ENCODE data around the gene BIN1. TPM values are rescaled to one million over a fixed set of nuclear protein-coding genes. Genes with fewer than 3 reads are reported as not detected.
A peak's percentile ranks its signal among the peaks of the same experiment; 100 is the strongest.

Gene BIN1
- total and polyA plus RNA-seq, 2 of the 4 experiments (the other 2 are of a cell fraction), result 18.1 to 25.7 TPM

DNA sequence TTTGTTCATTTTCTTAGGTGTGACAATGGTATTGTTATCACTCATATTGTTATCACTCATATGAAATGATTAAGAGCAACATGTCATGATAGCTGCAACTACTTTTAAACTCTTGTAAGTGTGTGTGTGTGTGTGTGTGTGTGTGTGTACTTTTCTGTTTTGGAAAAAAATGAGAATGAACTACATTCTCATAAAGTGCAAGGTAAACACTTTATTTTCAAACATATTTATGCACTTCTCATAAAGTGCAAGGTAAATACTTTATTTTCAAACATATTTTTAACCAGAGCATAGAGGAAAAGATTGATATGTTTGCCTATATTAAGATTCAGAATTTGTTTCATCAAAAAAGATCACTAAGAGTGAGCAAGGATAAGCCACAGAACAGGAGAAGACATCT lies 108.5 kb downstream of the BIN1 start:
- in situ Hi-C loops (cut with MboI; ENCODE audit: low sequenced_read_pairs) (no loop called here), dilution Hi-C loops (cut with HindIII; ENCODE audit: low sequenced_read_pairs, unreplicated experiment) (no loop called here), intact Hi-C loops (cut with micrococcal nuclease) (no loop called here)
- POLR2A ChIA-PET (ENCODE audit: unreplicated experiment), result no interaction called here
- Histone ChIP-seq H3K36me3 (ENCODE audit: control insufficient read depth, insufficient read depth, low read length) (no peaks in the 10 kb centered on the region), H3K79me1 (ENCODE audit: low read depth in 1 of 2, low read length in 2 of 2) (no peaks in the 10 kb centered on the region), H3K27ac (ENCODE audit: insufficient read depth, low read length) (no peak overlapping the region), H3K18ac (ENCODE audit: low read depth, low read length) (no peak overlapping the region), H2BK120ac (ENCODE audit: low read depth, low read length) (no peak overlapping the region), H3K14ac (replicated peaks; ENCODE audit: low read depth, low read length) (no peak overlapping the region), H2BK5ac (ENCODE audit: low read depth, low read length, poor library complexity, severe bottlenecking) (no peak overlapping the region), H3K56ac (ENCODE audit: extremely low read depth, insufficient read depth, low read length) (no peak overlapping the region), H3K9ac (ENCODE audit: low read depth, low read length) (no peak overlapping the region), H3K9me1 (ENCODE audit: insufficient read depth, low read length) (no peaks in the 10 kb centered on the region), H3K27me3 (ENCODE audit: control insufficient read depth, insufficient read depth, low read length) (peaks cover 12% of the 10 kb centered on the region), H2AK5ac (ENCODE audit: low read depth, low read length) (no peak overlapping the region), H4K8ac (ENCODE audit: low read depth in 2 of 2, low read length in 2 of 2) (no peak overlapping the region), H3K4me1 (ENCODE audit: control insufficient read depth, insufficient read depth, low read length) (no peaks in the 10 kb centered on the region), H4K91ac (ENCODE audit: insufficient read depth, low read depth, low read length) (no peak overlapping the region), H4K5ac (ENCODE audit: low read depth, low read length) (no peak overlapping the region), H2AFZ (replicated peaks; ENCODE audit: low read length, poor library complexity) (no peak overlapping the region), H2BK15ac (ENCODE audit: low read depth, low read length) (no peak overlapping the region), H4K20me1 (ENCODE audit: insufficient read depth, low read length) (no peaks in the 10 kb centered on the region), H2AK9ac (replicated peaks; ENCODE audit: low read depth, low read length, poor library complexity) (no peak overlapping the region), H2BK20ac (ENCODE audit: low read depth, low read length) (no peak overlapping the region), H3K4me3 (ENCODE audit: insufficient read depth, low read depth, low read length) (no peak overlapping the region), H3K9me3 (ENCODE audit: control insufficient read depth, insufficient read depth, low read length) (no peaks in the 10 kb centered on the region), H3K23ac (ENCODE audit: low read depth, low read length) (no peak overlapping the region), H3K4ac (ENCODE audit: low read depth, low read length) (no peak overlapping the region), H3K4me2 (ENCODE audit: low read depth, low read length) (no peak overlapping the region)
- CTCF ChIA-PET, result no interaction called here
- TF ChIP-seq MAFK (IDR thresholded peaks at IDR 0.05; ENCODE audit: low read depth, low read length), result peak; percentile 52
- TF ChIP-seq MAZ (IDR thresholded peaks at IDR 0.05; ENCODE audit: borderline replicate concordance, low read depth, low read length), result no peak
- TF ChIP-seq RAD21 (IDR thresholded peaks at IDR 0.05; ENCODE audit: low read length), result no peak
- no peak for TF ChIP-seq CTCF (conservative IDR thresholded peaks at IDR 0.05; ENCODE audit: low read depth, low read length)
- DNase-seq (no peak), ATAC-seq (ENCODE audit: low read depth) (no peak)
- no TSS peak for BruUV-seq (replicated peaks)

Small RNA genes within 50 kb of the gene (microRNA-seq; reads per million reads assigned to microRNA genes)
- gene RNU7-182P (ENCODE audit: insufficient read depth, insufficient read length), result not detected

Small RNA genes within 50 kb of the gene (small RNA-seq; reads per million reads assigned to genes)
- 0 reads per million in 5 experiments for gene RNU7-182P

Other genes with a start within 250 kb of the BIN1 start
- not detected in 2 replicates for gene TEX51, start 208.3 kb downstream of the BIN1 start, total RNA-seq (2012; rRNA removed)
- gene TEX51, start 208.3 kb downstream of the BIN1 start, polyA plus RNA-seq (2012; rRNA removed), result not detected in 2 replicates
- gene CYP27C1, start 113.1 kb upstream of the BIN1 start, total RNA-seq (2012; rRNA removed), result not detected in 2 replicates
- gene CYP27C1, start 113.1 kb upstream of the BIN1 start, polyA plus RNA-seq (2012; rRNA removed), result not detected in 2 replicates
- 40.0 and 43.2 TPM in 2 replicates for gene ERCC3, start 187.0 kb upstream of the BIN1 start, total RNA-seq (2012; rRNA removed)
- gene ERCC3, start 187.0 kb upstream of the BIN1 start, polyA plus RNA-seq (2012; rRNA removed), result 48.2 and 52.0 TPM in 2 replicates

Measured in IMR-90 (cell line).